SK-N-SH (cell line): ENCODE measurements around the gene SIX4.

Experiments
- EP300 ChIP-seq, 2 experiments: IDR thresholded peaks; 2 replicates each; pipeline versions ENCODE4 v1.4.0 to v1.6.1; 2012; ENCODE audit warnings: borderline replicate concordance in 1 of 2, low read depth in 1 of 2, low read length in 1 of 2
- JUND ChIP-seq: IDR thresholded peaks from 2 replicates; pipeline ENCODE4 v1.4.0; 2012
- MAX ChIP-seq: IDR thresholded peaks from 2 replicates; pipeline ENCODE4 v1.4.0; 2012; ENCODE audit warnings: low read depth
- NFIC ChIP-seq: IDR thresholded peaks from 2 replicates; pipeline ENCODE4 v1.4.0; 2012; ENCODE audit warnings: borderline replicate concordance

GRCh38 chr14:60734465-60735242, 10.5 kb upstream of the SIX4 start, which contains the start of gene MNAT1:
- TF ChIP-seq MAX (peak; percentile 86), EP300 (IDR thresholded peaks at IDR 0.05; ENCODE audit: borderline replicate concordance in 1 of 2, low read depth in 1 of 2, low read length in 1 of 2) (peak in 1 of 2 experiments; percentile 41; a peak in 1 of 4 replicates), JUND (no peak), NFIC (no peak; the same call in 1 of the 2 replicates)
